ENCODE measurements around the gene VCL. TPM values are rescaled to one million over a fixed set of nuclear protein-coding genes. Genes with fewer than 3 reads are reported as not detected.
"Not testable (repeated sequence)": the region's sequence is repeated elsewhere in the genome, so short reads cannot be mapped to it uniquely, and the experiment has no call there.

The VCL gene
- total RNA-seq, 2 donors from 2014 or later: 173 to 216 TPM

DNA sequence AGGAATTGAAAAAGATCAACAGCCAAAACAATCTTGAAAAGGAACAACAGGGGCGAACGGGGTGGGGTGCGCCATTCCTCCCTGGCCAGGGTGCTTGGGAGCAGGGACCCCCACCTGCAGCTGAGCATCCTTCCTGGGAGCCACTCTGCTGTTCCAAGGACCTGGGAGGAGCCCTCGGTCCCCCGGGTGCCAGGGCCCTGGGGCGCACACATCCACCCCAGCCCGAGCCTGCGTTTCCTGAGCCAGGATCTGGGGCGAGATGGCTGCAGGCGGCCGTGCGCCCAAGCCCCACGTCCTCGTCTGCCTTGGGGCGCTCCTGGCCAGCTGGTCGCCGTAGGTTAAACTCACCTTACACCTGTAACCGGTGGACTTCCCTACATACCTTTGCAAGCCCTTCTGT lies 142.1 kb downstream of the VCL start:
- H3K4me1 ChIP-seq: peaks cover 0 to 10% of the 10 kb centered on the region in 2 donors
- H3K9me3 ChIP-seq: no peaks in the 10 kb centered on the region
- DNase-seq (ENCODE audit: low spot score): no peak
- H3K4me3 ChIP-seq: no peak overlapping the region
- TF ChIP-seq, protein P1, sequence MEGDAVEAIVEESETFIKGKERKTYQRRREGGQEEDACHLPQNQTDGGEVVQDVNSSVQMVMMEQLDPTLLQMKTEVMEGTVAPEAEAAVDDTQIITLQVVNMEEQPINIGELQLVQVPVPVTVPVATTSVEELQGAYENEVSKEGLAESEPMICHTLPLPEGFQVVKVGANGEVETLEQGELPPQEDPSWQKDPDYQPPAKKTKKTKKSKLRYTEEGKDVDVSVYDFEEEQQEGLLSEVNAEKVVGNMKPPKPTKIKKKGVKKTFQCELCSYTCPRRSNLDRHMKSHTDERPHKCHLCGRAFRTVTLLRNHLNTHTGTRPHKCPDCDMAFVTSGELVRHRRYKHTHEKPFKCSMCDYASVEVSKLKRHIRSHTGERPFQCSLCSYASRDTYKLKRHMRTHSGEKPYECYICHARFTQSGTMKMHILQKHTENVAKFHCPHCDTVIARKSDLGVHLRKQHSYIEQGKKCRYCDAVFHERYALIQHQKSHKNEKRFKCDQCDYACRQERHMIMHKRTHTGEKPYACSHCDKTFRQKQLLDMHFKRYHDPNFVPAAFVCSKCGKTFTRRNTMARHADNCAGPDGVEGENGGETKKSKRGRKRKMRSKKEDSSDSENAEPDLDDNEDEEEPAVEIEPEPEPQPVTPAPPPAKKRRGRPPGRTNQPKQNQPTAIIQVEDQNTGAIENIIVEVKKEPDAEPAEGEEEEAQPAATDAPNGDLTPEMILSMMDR (IDR thresholded peaks at IDR 0.05): no peak
- no peaks in the 10 kb centered on the region for H3K27me3 ChIP-seq
- no peak overlapping the region for H3K27ac ChIP-seq
- H3K36me3 ChIP-seq: peaks cover 32% of the 10 kb centered on the region

DNA sequence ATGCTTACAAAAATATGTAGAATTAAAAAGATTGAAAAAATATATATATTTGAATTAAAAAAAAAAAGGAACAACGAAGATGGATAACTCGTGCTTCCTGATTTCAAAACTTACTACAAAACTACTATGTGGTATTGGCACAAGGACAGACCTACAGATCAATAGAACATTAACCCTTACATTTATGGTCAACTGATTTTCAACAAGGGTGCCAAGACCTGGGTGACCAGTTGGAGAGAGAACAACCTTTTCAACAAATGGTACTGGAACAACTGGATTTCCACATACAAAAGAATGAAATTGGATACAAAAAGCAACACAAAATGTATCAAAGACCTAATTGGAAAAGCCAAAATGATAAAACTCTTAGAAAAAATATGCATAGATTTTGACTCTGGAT lies 142.6 kb downstream of the VCL start:
- DNase-seq (ENCODE audit: low spot score): no peak

DNA sequence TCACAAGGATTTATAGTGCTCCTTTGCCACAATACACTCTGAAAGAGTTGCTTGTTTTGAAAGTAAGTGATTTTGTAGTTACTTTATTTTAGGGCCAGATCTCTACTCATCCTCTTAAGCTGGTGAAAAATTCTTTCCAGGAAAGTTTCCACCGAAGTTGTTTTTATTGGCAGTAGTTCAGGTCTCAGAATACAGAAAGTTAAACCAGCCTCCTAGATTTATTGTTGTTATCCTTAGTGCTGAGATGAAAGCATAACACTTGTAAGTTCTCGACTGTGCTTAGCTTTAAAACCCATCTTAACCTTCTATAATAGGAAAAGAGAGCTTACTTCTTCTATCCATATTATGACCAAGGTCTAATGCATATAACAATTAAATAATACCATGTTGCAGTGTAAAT lies 147.2 kb downstream of the VCL start:
- Histone ChIP-seq H3K4me3 (no peak overlapping the region), H3K27ac (no peak overlapping the region)

More for the DNA sequence above, 142.6 kb downstream of the VCL start:
- H3K27me3 ChIP-seq: no peaks in the 10 kb centered on the region
- no peak overlapping the region for H3K4me3 ChIP-seq
- TF ChIP-seq, protein P1 (IDR thresholded peaks at IDR 0.05): no peak
- peaks cover 0 to 14% of the 10 kb centered on the region in 2 donors for H3K4me1 ChIP-seq
- no peak overlapping the region for H3K27ac ChIP-seq
- H3K9me3 ChIP-seq: no peaks in the 10 kb centered on the region
- peaks cover 29% of the 10 kb centered on the region for H3K36me3 ChIP-seq

DNA sequence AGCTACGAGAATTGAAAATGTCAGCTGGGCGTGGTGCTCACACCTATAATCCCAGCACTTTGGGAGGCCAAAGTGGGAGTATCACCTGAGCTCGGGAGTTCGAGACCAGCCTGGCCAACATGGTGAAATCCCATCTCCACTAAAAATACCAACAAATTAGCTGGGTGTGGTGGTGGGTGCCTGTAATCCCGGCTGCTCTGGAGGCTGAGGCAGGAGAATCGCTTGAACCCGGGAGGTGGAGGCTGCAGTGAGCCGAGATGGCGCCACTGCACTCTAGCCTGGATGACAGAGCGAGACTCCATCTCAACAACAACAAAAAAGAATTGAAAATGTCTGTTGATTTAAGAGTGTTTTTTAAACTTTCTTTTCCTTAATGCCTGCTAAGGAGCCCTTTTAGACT lies 149.1 kb downstream of the VCL start:
- DNase-seq (ENCODE audit: low spot score); H3K4me3 ChIP-seq; H3K27me3 ChIP-seq; H3K9me3 ChIP-seq; H3K27ac ChIP-seq; H3K36me3 ChIP-seq: not testable (repeated sequence)
- H3K4me1 ChIP-seq: peaks cover 0 to 35% of the 10 kb centered on the region in 2 donors

More for the DNA sequence above, 147.2 kb downstream of the VCL start:
- H3K9me3 ChIP-seq: no peaks in the 10 kb centered on the region
- no peaks in the 10 kb centered on the region for H3K36me3 ChIP-seq
- TF ChIP-seq, protein P1 (IDR thresholded peaks at IDR 0.05): no peak
- DNase-seq (ENCODE audit: low spot score): no peak
- peaks cover 0 to 28% of the 10 kb centered on the region in 2 donors for H3K4me1 ChIP-seq
- no peaks in the 10 kb centered on the region for H3K27me3 ChIP-seq

DNA sequence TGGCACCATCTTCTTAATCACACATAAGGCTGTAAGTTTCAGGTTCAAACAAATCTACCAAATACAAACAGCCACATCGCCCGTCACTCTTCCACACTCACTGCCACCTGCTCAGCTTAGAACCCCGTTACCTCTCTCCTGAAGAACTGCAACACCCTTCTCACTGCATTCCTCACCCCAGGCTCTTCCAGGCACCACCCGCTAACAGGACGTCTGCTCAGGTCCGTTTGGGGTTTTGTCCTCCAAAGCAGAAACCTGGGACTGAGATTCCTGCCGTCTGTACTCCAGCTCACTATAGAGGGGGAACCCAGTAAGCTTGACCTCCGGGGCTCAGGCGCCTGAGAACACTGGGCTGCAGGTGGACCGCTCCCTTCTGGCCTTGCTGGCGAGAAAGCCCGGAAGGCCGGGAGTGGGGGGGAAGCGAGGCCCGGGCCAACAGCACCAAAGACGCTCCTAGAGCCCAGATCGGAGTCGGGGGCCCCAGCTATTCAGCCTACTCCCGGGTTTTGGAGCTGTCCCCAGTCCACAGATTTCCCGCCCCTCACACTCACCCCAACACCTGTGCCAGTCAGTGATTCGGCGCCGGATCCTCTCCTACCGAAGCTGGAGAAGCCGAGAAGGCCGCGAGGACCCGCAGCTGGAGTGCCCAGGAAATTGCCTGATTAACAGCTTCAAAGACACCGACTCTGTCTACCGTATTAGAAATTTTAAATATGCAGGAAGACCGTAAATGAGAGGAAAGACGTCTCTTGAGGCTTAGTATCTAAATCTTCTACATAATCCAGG lies 152.5 kb downstream of the VCL start, which contains the start of gene AP3M1:
TSS of gene AP3M1 (minus strand) at position 625 of the 786 bp plus-strand sequence. CDS start 12,449 bp downstream, outside the sequence.
- peaks cover 0 to 42% of the 10 kb centered on the region in 2 donors for H3K4me1 ChIP-seq
- H3K27me3 ChIP-seq: no peaks in the 10 kb centered on the region
- peak within 1 kb of the TSS; percentile 85 to 90 for H3K27ac ChIP-seq
- TF ChIP-seq, protein P1 (IDR thresholded peaks at IDR 0.05): no peak
- H3K36me3 ChIP-seq: no peaks in the 10 kb centered on the region
- no peaks in the 10 kb centered on the region for H3K9me3 ChIP-seq
- DNase-seq (ENCODE audit: low spot score): peak; percentile 78
- H3K4me3 ChIP-seq: peak within 1 kb of the TSS; percentile 71 to 84

DNA sequence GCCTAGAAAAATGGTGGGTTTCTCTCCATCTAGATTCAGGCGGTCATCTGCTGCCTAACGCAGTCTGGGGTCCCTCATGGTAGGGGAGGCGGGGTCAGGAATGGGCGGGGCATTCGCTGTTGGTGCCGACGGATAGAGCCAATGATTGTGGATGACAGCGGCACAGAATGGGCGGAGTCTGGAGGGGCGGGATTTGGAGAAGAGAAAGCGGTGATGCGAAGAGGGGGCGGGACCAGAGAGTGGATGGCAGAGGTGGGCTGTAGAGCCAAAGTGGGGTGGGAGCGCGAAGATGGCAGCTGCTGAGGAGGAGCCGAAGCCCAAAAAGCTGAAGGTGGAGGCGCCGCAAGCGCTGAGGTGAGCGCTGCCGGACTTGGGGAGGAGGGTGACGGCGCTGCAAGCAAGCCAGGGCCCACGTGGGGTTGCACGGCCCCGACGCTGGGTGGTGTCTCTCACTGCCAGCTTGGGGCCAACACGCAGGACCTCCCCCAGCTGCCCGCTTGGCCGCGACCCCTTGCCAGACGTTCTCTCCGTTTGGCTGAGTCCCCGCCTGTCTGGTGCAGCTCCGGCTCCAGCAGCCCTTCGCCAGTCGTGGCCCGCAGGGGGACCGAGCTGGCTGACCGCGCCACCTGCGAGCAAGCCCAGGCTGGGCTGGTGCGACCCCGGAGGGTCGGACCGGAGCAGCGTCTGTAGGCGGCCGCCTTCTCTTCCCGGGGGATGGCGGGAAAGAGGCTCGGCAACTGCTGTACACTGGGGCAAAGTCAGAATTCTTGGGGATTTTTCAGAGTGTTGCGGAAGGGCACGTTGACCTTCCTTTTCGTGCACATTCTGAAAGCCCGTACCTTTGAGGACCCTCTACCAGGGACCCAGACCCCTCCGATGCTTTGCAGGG lies 153.3 kb downstream of the VCL start, which contains the start of gene ADK:
TSS of gene ADK (plus strand) at position 232 of the 889 bp plus-strand sequence. CDS start at position 290, 58 bp downstream.
- DNase-seq (ENCODE audit: low spot score): peak; percentile 99
- Histone ChIP-seq H3K27me3 (no peaks in the 10 kb centered on the region), H3K4me1 (peaks cover 0 to 35% of the 10 kb centered on the region in 2 donors), H3K36me3 (no peaks in the 10 kb centered on the region), H3K9me3 (no peaks in the 10 kb centered on the region), H3K4me3 (peak within 1 kb of the TSS; percentile 71 to 84), H3K27ac (peak within 1 kb of the TSS; percentile 85 to 90)
- TF ChIP-seq, protein P1 (IDR thresholded peaks at IDR 0.05): peak in 1 of 2 donors; percentile 59

Measured in right atrium auricular region (tissue), 2 donors.